ENCODE data around the gene PAK6. TPM values are rescaled to one million over a fixed set of nuclear protein-coding genes. Genes with fewer than 3 reads are reported as not detected.

PAK6 gene
- total and polyA plus RNA-seq, 4 donors: 0.05 to 0.17 (median 0.10) TPM

GRCh38 chr15:40281057-40281800, 42.4 kb downstream of the PAK6 start:
- Histone ChIP-seq H3K27me3 (ENCODE audit: control insufficient read depth in 4 of 4, insufficient read depth in 4 of 4, low read length in 3 of 4) (peaks cover 0 to 8% (median 2%) of the 10 kb centered on the region in 4 donors), H3K4me1 (ENCODE audit: control insufficient read depth in 4 of 4, insufficient read depth in 4 of 4, low read length in 3 of 4) (peaks cover 6 to 26% (median 15%) of the 10 kb centered on the region in 4 donors), H3K4me3 (ENCODE audit: low read depth in 1 of 3, low read length in 3 of 3) (no peak overlapping the region), H3K9me3 (ENCODE audit: control insufficient read depth in 4 of 4, low read length in 3 of 4) (no peaks in the 10 kb centered on the region), H3K9ac (ENCODE audit: low read depth in 1 of 2, low read length in 2 of 2) (no peak overlapping the region), H3K36me3 (ENCODE audit: control insufficient read depth in 4 of 4, insufficient read depth in 3 of 4, low read depth in 1 of 4, low read length in 3 of 4) (no peaks in the 10 kb centered on the region), H3K27ac (ENCODE audit: low read depth in 1 of 2, low read length in 2 of 2) (no peak overlapping the region)
- TF ChIP-seq CTCF (IDR thresholded peaks at IDR 0.05; ENCODE audit: low read depth, low read length, missing input control) (no peak), TAF1 (conservative IDR thresholded peaks at IDR 0.05) (no peak), HNF4G (IDR thresholded peaks at IDR 0.05) (no peak), HNF4A (conservative IDR thresholded peaks at IDR 0.05) (no peak), FOXA1 (IDR thresholded peaks at IDR 0.05) (no peak), ATF3 (IDR thresholded peaks at IDR 0.05) (no peak)
- DNase-seq (ENCODE audit: low spot score): no peak
- 26% methylated on average over 43 of the region's 43 CpGs for WGBS

GRCh38 chr15:40281801-40282146, 42.9 kb downstream of the PAK6 start:
- Histone ChIP-seq H3K27me3 (ENCODE audit: control insufficient read depth in 4 of 4, insufficient read depth in 4 of 4, low read length in 3 of 4) (peaks cover 0 to 8% (median 2%) of the 10 kb centered on the region in 4 donors), H3K36me3 (ENCODE audit: control insufficient read depth in 4 of 4, insufficient read depth in 3 of 4, low read depth in 1 of 4, low read length in 3 of 4) (no peaks in the 10 kb centered on the region), H3K27ac (ENCODE audit: low read depth in 1 of 2, low read length in 2 of 2) (no peak overlapping the region), H3K9me3 (ENCODE audit: control insufficient read depth in 4 of 4, low read length in 3 of 4) (no peaks in the 10 kb centered on the region), H3K4me3 (ENCODE audit: low read depth in 1 of 3, low read length in 3 of 3) (peak overlapping the region in 2 of 3 donors; percentile 5 to 46), H3K9ac (ENCODE audit: low read depth in 1 of 2, low read length in 2 of 2) (no peak overlapping the region), H3K4me1 (ENCODE audit: control insufficient read depth in 4 of 4, insufficient read depth in 4 of 4, low read length in 3 of 4) (peaks cover 6 to 26% (median 15%) of the 10 kb centered on the region in 4 donors)
- TF ChIP-seq ATF3 (IDR thresholded peaks at IDR 0.05) (no peak), NR2F2 (IDR thresholded peaks at IDR 0.05) (no peak), HNF4A (conservative IDR thresholded peaks at IDR 0.05) (no peak), GABPA (IDR thresholded peaks at IDR 0.05 in 1 of 2, conservative IDR thresholded peaks at IDR 0.05 in 1 of 2) (no peak), YY1 (IDR thresholded peaks at IDR 0.05) (no peak), MAX (IDR thresholded peaks at IDR 0.05) (no peak), SP1 (IDR thresholded peaks at IDR 0.05) (no peak), REST (IDR thresholded peaks at IDR 0.05) (no peak), ZBTB33 (IDR thresholded peaks at IDR 0.05) (no peak), RXRA (IDR thresholded peaks at IDR 0.05) (no peak), JUND (IDR thresholded peaks at IDR 0.05) (no peak), FOXA2 (IDR thresholded peaks at IDR 0.05) (no peak), FOXA1 (IDR thresholded peaks at IDR 0.05) (no peak), RAD21 (IDR thresholded peaks at IDR 0.05) (no peak), TAF1 (conservative IDR thresholded peaks at IDR 0.05) (no peak), EGR1 (IDR thresholded peaks at IDR 0.05; ENCODE audit: low read depth in 2 of 2) (no peak)
- DNase-seq (ENCODE audit: low spot score): no peak
- WGBS: 6% methylated on average over 51 of the region's 51 CpGs

All from liver (tissue), 9 donors.